ENCODE data around the gene RLN3. TPM values are rescaled to one million over a fixed set of nuclear protein-coding genes. Genes with fewer than 3 reads are reported as not detected.

RLN3 gene
- total and polyA plus RNA-seq, 9 of the 15 experiments (the other 6 are each of a cell fraction or from before 2014, with no cell fraction given): 0.31 to 1.2 (median 0.71) TPM; not detected in 6

DNA sequence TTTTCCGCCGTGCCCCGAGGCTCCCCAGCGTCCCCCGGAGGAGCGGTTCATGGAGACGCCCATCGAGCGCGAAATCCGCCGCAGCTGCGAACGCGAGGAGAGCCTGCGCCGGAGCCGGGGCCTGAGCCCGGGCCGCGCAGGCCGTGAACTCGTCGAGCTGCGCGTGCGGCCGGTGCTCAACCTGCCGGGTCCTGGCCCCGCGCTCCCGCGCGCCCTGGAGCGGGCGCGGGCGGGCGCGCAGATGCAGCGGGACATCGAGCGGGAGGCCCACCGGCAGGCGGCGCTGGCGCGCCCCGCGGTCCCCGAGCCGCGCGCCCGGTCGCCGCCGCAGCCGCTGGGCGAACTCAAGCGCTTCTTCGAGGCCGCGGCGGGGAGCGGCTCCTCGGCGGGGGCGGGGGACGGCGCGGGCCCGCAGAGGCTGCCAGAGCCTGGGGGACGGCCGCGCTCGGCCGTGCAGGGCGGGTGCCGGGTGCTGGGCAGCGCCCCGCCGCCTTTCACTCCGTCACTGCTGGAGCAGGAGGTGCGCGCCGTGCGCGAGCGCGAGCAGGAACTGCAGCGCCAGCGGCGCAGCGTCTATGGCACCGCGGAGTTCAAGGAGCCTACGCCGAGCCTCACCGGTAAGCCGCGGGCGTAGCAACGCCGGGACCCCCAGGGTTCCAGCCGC is 45.4 kb downstream of the RLN3 start (continued):
- no peak for TF ChIP-seq HMG20A (CRISPR knock-in tag; conservative IDR thresholded peaks at IDR 0.05)
- TF ChIP-seq ZNF316 (IDR thresholded peaks at IDR 0.05): no peak
- TF ChIP-seq THAP12 (CRISPR knock-in tag; IDR thresholded peaks at IDR 0.05): peak; percentile 59
- TF ChIP-seq ELF2 (CRISPR knock-in tag; IDR thresholded peaks at IDR 0.05): peak; percentile 28; the same call in 1 of the 2 replicates
- no peak for TF ChIP-seq BDP1 (IDR thresholded peaks at IDR 0.05; ENCODE audit: insufficient read depth, insufficient read length)
- TF ChIP-seq SMAD3 (CRISPR knock-in tag; conservative IDR thresholded peaks at IDR 0.05): no peak
- TF ChIP-seq, protein P1, sequence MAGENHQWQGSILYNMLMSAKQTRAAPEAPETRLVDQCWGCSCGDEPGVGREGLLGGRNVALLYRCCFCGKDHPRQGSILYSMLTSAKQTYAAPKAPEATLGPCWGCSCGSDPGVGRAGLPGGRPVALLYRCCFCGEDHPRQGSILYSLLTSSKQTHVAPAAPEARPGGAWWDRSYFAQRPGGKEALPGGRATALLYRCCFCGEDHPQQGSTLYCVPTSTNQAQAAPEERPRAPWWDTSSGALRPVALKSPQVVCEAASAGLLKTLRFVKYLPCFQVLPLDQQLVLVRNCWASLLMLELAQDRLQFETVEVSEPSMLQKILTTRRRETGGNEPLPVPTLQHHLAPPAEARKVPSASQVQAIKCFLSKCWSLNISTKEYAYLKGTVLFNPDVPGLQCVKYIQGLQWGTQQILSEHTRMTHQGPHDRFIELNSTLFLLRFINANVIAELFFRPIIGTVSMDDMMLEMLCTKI (IDR thresholded peaks at IDR 0.05; ENCODE audit: partially characterized antibody): no peak
- TF ChIP-seq KLF6 (CRISPR knock-in tag; IDR thresholded peaks at IDR 0.05; ENCODE audit: borderline replicate concordance): no peak
- TF ChIP-seq ILK (tag; IDR thresholded peaks at IDR 0.05; ENCODE audit: borderline replicate concordance, low read depth): no peak
- no peak for TF ChIP-seq ZNF253 (CRISPR knock-in tag; conservative IDR thresholded peaks at IDR 0.05)
- no peak for TF ChIP-seq ETV5 (CRISPR knock-in tag; IDR thresholded peaks at IDR 0.05; ENCODE audit: low read depth)
- no peak for TF ChIP-seq HNRNPL (IDR thresholded peaks at IDR 0.05; ENCODE audit: low read depth, low read length)
- TF ChIP-seq RFX1 (IDR thresholded peaks at IDR 0.05): no peak
- no peak for TF ChIP-seq POLR3A (IDR thresholded peaks at IDR 0.05; ENCODE audit: borderline replicate concordance, extremely low read depth, insufficient read depth, insufficient read length)
- peak; percentile 78 for TF ChIP-seq VEZF1 (CRISPR knock-in tag; IDR thresholded peaks at IDR 0.05)
- TF ChIP-seq SAP30 (IDR thresholded peaks at IDR 0.05; ENCODE audit: borderline replicate concordance, insufficient read depth, low read depth, low read length, poor library complexity, severe bottlenecking): peak; percentile 41
- no peak for TF ChIP-seq ZNF584 (CRISPR knock-in tag; IDR thresholded peaks at IDR 0.05; ENCODE audit: low read depth)

Measured in K562 (cell line).